ENCODE data around the gene TNFRSF1B.

DNA sequence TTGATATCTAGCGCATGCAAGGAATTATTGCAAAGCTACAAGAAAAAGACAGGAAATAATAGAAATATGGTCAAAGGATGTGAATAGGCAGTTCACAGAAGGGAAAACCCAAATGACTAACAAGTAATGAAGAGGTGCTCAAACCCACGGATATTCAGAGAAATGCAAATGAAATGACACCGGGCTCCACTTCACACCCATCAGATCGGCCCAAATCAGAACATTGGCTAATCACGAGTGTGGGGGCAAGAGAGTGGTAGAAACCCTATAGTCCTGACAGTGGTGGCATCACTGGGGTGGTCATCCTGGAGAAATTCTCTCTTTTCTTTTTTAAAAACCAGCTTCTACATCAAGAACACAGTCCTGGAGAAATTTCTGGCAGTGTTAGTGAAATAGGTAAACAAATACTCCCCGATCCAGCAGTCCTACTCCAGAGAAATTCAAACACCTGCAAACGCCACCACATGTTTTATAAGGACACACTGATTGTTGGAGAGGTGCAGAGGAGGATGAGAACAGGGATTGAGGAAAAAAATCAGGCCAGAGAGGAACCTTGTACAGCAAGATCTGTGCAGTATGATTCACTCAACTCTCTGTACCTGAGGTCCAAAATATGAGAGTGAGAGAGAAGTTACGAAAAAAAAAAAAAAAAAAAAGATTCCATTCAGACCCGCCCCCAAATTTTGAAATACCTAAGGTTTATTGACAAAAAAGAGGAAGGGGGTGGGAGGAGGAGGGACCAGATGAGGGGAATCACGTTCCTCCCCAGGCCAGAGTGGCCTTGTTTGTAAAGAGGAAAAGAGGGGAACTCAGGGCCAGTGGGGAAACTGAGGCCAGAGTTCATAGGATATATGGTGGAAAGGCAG lies 9.2 kb upstream of the TNFRSF1B start:
- TF ChIP-seq, protein P1, sequence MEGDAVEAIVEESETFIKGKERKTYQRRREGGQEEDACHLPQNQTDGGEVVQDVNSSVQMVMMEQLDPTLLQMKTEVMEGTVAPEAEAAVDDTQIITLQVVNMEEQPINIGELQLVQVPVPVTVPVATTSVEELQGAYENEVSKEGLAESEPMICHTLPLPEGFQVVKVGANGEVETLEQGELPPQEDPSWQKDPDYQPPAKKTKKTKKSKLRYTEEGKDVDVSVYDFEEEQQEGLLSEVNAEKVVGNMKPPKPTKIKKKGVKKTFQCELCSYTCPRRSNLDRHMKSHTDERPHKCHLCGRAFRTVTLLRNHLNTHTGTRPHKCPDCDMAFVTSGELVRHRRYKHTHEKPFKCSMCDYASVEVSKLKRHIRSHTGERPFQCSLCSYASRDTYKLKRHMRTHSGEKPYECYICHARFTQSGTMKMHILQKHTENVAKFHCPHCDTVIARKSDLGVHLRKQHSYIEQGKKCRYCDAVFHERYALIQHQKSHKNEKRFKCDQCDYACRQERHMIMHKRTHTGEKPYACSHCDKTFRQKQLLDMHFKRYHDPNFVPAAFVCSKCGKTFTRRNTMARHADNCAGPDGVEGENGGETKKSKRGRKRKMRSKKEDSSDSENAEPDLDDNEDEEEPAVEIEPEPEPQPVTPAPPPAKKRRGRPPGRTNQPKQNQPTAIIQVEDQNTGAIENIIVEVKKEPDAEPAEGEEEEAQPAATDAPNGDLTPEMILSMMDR (IDR thresholded peaks at IDR 0.05): no peak
- TF ChIP-seq POLR2A (IDR thresholded peaks at IDR 0.05): no peak
